HEK293 (cell line): Measurements from ENCODE around the gene GCK.
"Not testable (repeated sequence)": the region's sequence is repeated elsewhere in the genome, so short reads cannot be mapped to it uniquely, and the experiment has no call there.

Experiments
- CTCF ChIA-PET: fragments of 350-600 bp; formaldehyde crosslinking; extraction: SDS; loops from one replicate; lab custom pipeline; 2021; ENCODE audit warnings: antibody characterized with exemption; lab: Yijun Ruan, JAX
- POLR2A ChIA-PET: fragments of 300-600 bp; formaldehyde crosslinking; extraction: SDS; loops from one replicate; lab custom pipeline; 2020; ENCODE audit warnings: antibody characterized with exemption, inconsistent platforms; lab: Yijun Ruan, JAX
- H3K27ac ChIP-seq: fragments of 200-500 bp; sonication (Bioruptor generic); 2 replicates; pipeline ENCODE4 v1.5.1; 2014; ENCODE audit warnings: low read depth, low read length, control low read depth, inconsistent platforms; ENCODE audit errors: extremely low read depth
- H3K36me3 ChIP-seq, 2 experiments: fragments of 200-500 bp in 1 of 2; sonication (Bioruptor generic) in 1 of 2; 1 replicate in 1 of 2; 2 replicates in 1 of 2; pipeline ENCODE4 v1.5.1; 2014 to 2017; ENCODE audit warnings: inconsistent platforms in 2 of 2, low read length in 2 of 2; ENCODE audit not compliant: control insufficient read depth in 2 of 2, insufficient read depth in 1 of 2
- H3K4me1 ChIP-seq: fragments of 200-500 bp; sonication (Bioruptor generic); 2 replicates; pipeline ENCODE4 v1.5.1; 2014; ENCODE audit warnings: mild to moderate bottlenecking, low read length, inconsistent platforms; ENCODE audit not compliant: control insufficient read depth, insufficient read depth
- H3K4me3 ChIP-seq: 2 replicates; pipeline ENCODE4 v1.5.1; 2011; ENCODE audit warnings: low read depth, mild to moderate bottlenecking, control low read depth, low read length, moderate library complexity
- H3K9me3 ChIP-seq: fragments of 200-500 bp; sonication (Bioruptor generic); 2 replicates; pipeline ENCODE4 v1.5.1; 2014; ENCODE audit warnings: low read depth, low read length, inconsistent platforms; ENCODE audit not compliant: control insufficient read depth, insufficient read depth
- GLIS2 ChIP-seq: fragments of 450-650 bp; formaldehyde crosslinking; IDR thresholded peaks from 2 replicates; pipeline ENCODE4 v1.5.1; 2016; ENCODE audit warnings: missing biosample characterization, missing genetic modification characterization
- ZFP41 ChIP-seq: fragments of 450-650 bp; formaldehyde crosslinking; IDR thresholded peaks from 2 replicates; pipeline ENCODE4 v1.5.1; 2016; ENCODE audit warnings: missing biosample characterization, missing genetic modification characterization, borderline replicate concordance
- ZNF121 ChIP-seq: fragments of 450-650 bp; formaldehyde crosslinking; IDR thresholded peaks from 2 replicates; pipeline ENCODE4 v1.5.1; 2016; ENCODE audit warnings: missing biosample characterization, missing genetic modification characterization
- ZNF133 ChIP-seq: fragments of 450-650 bp; formaldehyde crosslinking; IDR thresholded peaks from 2 replicates; pipeline ENCODE4 v1.5.1; 2016; ENCODE audit warnings: missing biosample characterization, missing genetic modification characterization
- ZNF366 ChIP-seq: fragments of 450-650 bp; formaldehyde crosslinking; conservative IDR thresholded peaks from 2 replicates; pipeline ENCODE4 v1.5.1; 2016; ENCODE audit warnings: missing biosample characterization, missing genetic modification characterization
- ZNF404 ChIP-seq: fragments of 450-650 bp; formaldehyde crosslinking; IDR thresholded peaks from 2 replicates; pipeline ENCODE4 v1.5.1; 2017; ENCODE audit warnings: missing biosample characterization, missing genetic modification characterization
- ZNF48 ChIP-seq: fragments of 450-650 bp; formaldehyde crosslinking; IDR thresholded peaks from 2 replicates; pipeline ENCODE4 v1.5.1; 2016; ENCODE audit warnings: missing biosample characterization, missing genetic modification characterization
- ZNF501 ChIP-seq: fragments of 450-650 bp; formaldehyde crosslinking; IDR thresholded peaks from 2 replicates; pipeline ENCODE4 v1.5.1; 2016; ENCODE audit warnings: missing biosample characterization, missing genetic modification characterization
- ZNF560 ChIP-seq: fragments of 450-650 bp; formaldehyde crosslinking; IDR thresholded peaks from 2 replicates; pipeline ENCODE4 v1.5.1; 2017; ENCODE audit warnings: missing biosample characterization, missing genetic modification characterization, borderline replicate concordance
- ZNF610 ChIP-seq: fragments of 450-650 bp; formaldehyde crosslinking; IDR thresholded peaks from 2 replicates; pipeline ENCODE4 v1.5.1; 2016; ENCODE audit warnings: missing biosample characterization, missing genetic modification characterization, borderline replicate concordance
- ZNF621 ChIP-seq: fragments of 450-650 bp; formaldehyde crosslinking; IDR thresholded peaks from 2 replicates; pipeline ENCODE4 v1.5.1; 2017; ENCODE audit warnings: missing biosample characterization, missing genetic modification characterization
- TF ChIP-seq, protein P1 (sequence below): fragments of 450-650 bp; formaldehyde crosslinking; IDR thresholded peaks from 2 replicates; pipeline ENCODE4 v1.5.1; 2016; ENCODE audit warnings: missing biosample characterization, missing genetic modification characterization

The GCK gene

GRCh38 chr7:44173911-44174693 lies 15.1 kb downstream of the GCK start:
- CTCF ChIA-PET, result no interaction called here
- TF ChIP-seq ZNF366 (tag by site-specific recombination), result peak; percentile 94
- no peak for TF ChIP-seq ZNF560
- no peak overlapping the region for H3K4me3 ChIP-seq
- H3K9me3 ChIP-seq, result no peaks in the 10 kb centered on the region
- H3K36me3 ChIP-seq, result no peaks in the 10 kb centered on the region
- H3K4me1 ChIP-seq, result peaks cover 7% of the 10 kb centered on the region; the same call in 1 of the 2 replicates
- POLR2A ChIA-PET, result no interaction called here
- H3K27ac ChIP-seq, result no peak overlapping the region

GRCh38 chr7:44172803-44173424 lies 16.3 kb downstream of the GCK start:
- no peaks in the 10 kb centered on the region for H3K9me3 ChIP-seq
- TF ChIP-seq ZNF48 (no peak), ZNF501 (tag by site-specific recombination) (no peak), ZNF621 (tag by site-specific recombination) (no peak), ZNF121 (no peak), ZNF610 (no peak)
- TF ChIP-seq, protein P1, sequence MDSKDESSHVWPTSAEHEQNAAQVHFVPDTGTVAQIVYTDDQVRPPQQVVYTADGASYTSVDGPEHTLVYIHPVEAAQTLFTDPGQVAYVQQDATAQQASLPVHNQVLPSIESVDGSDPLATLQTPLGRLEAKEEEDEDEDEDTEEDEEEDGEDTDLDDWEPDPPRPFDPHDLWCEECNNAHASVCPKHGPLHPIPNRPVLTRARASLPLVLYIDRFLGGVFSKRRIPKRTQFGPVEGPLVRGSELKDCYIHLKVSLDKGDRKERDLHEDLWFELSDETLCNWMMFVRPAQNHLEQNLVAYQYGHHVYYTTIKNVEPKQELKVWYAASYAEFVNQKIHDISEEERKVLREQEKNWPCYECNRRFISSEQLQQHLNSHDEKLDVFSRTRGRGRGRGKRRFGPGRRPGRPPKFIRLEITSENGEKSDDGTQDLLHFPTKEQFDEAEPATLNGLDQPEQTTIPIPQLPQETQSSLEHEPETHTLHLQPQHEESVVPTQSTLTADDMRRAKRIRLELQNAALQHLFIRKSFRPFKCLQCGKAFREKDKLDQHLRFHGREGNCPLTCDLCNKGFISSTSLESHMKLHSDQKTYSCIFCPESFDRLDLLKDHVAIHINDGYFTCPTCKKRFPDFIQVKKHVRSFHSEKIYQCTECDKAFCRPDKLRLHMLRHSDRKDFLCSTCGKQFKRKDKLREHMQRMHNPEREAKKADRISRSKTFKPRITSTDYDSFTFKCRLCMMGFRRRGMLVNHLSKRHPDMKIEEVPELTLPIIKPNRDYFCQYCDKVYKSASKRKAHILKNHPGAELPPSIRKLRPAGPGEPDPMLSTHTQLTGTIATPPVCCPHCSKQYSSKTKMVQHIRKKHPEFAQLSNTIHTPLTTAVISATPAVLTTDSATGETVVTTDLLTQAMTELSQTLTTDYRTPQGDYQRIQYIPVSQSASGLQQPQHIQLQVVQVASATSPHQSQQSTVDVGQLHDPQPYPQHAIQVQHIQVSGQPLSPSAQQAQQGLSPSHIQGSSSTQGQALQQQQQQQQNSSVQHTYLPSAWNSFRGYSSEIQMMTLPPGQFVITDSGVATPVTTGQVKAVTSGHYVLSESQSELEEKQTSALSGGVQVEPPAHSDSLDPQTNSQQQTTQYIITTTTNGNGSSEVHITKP (tag by site-specific recombination), result peak; percentile 86
- TF ChIP-seq, all 188 proteins: peak for 1
- ChIA-PET POLR2A (no interaction called here), CTCF (interaction anchor here (1.0 kb wide), 1 partner anchor 68 kb away, joined by 3 read pairs; no protein-coding TSS in a partner anchor)
- H3K4me1 ChIP-seq, result peaks cover 7% of the 10 kb centered on the region; the same call in 1 of the 2 replicates
- no peaks in the 10 kb centered on the region for H3K36me3 ChIP-seq
- H3K4me3 ChIP-seq, result no peak overlapping the region
- no peak overlapping the region for H3K27ac ChIP-seq

GRCh38 chr7:44172352-44172751 lies 16.9 kb downstream of the GCK start:
- Histone ChIP-seq H3K9me3 (no peaks in the 10 kb centered on the region), H3K36me3 (no peaks in the 10 kb centered on the region), H3K4me1 (0 out of 2 replicates have a peak, but pooled peaks cover 1% of the 10 kb centered on the region), H3K27ac (no peak overlapping the region)
- ChIA-PET POLR2A (no interaction called here), CTCF (interaction anchor here (0.7 to 1.0 kb wide), 2 partner anchors 69 to 84 kb away, joined by 3 read pairs; no protein-coding TSS in a partner anchor)
- TF ChIP-seq ZNF404 (tag by site-specific recombination) (no peak), ZFP41 (no peak), GLIS2 (tag by site-specific recombination) (no peak), ZNF133 (tag by site-specific recombination) (no peak)
- TF ChIP-seq, all 188 proteins: peak for 0
- no peak overlapping the region for H3K4me3 ChIP-seq

DNA sequence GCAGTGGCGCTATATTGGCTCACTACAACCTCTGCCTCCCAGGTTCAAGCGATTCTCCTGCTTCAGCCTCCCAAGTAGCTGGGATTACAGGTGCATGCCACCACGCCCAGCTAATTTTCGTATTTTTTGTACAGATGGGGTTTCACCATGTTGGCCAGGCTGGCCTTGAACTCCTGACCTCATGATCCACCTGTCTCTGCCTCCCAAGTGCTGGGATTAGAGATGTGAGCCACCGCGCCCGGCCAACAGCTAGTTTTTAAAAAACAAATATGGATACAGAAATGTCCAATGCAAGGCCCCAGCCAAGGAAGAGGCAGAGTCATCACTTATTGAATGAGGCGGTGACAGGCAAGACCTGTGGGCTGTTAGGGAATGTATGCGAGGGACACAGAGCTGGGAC lies 17.3 kb downstream of the GCK start:
- H3K9me3 ChIP-seq, H3K4me1 ChIP-seq, H3K36me3 ChIP-seq, POLR2A ChIA-PET, H3K27ac ChIP-seq, H3K4me3 ChIP-seq: not testable (repeated sequence)
- CTCF ChIA-PET, result interaction anchor here (0.7 kb wide), 1 partner anchor 83 kb away, joined by 3 read pairs; no protein-coding TSS in a partner anchor
